GM21528 (cell line): ENCODE measurements around the gene ITGA7.

Experiments
- ATAC-seq: cut with Tn5 transposase; IDR thresholded peaks from one replicate; pipeline ENCODE4 v1.9.1; 2021; ENCODE audit warnings: mild to moderate bottlenecking, moderate library complexity; ENCODE audit not compliant: unreplicated experiment, low FRiP score

ITGA7 gene

DNA sequence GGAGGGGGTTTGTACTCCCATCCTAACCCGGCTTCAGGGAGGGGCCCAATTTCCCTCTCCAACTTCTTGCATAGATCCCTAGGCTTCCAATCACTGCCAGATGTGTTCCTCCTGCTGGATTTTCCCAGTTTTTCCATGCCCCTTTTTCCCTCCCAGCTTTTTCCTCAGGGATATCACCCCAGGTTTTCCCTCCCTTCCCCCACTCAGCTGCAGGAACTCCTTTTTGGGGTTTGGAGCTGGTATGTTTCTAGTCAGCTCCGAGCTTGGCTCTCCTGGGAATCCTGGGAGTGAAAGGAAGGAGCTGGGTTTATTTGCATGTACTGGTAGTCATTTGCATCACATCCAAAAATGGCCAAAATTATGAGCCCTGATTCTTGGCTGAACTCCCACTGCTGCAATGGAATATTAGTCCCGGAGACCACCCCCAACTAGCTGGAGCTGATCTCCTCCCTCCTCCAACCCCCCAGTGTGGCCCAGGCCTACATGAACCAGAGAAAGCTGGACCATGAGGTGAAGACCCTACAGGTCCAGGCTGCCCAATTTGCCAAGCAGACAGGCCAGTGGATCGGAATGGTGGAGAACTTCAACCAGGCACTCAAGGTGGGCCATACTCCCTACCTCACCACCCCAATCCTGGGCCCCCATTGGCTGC is 11.0 kb upstream of the ITGA7 start:
- no peak for ATAC-seq

DNA sequence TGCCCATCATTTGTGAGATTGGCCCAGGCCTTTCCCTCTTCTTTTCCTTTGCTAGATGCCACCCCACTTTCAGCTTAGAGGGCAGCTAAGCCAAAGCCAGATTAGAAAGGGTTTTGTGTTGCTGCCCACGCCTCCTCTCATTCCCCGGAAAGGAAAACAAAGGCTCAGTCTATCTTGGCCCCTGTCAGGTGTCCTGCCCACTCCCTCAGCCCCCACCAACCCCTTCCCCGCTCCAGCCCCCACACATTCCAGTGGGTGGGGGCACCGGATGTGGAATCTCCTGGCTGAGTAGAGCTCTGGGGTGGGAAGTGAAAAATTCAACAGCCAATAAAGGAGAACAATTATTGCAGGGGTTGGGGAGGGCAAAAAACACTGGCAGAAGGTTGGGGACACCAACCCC is 10.3 kb upstream of the ITGA7 start:
- ATAC-seq, result no peak

DNA sequence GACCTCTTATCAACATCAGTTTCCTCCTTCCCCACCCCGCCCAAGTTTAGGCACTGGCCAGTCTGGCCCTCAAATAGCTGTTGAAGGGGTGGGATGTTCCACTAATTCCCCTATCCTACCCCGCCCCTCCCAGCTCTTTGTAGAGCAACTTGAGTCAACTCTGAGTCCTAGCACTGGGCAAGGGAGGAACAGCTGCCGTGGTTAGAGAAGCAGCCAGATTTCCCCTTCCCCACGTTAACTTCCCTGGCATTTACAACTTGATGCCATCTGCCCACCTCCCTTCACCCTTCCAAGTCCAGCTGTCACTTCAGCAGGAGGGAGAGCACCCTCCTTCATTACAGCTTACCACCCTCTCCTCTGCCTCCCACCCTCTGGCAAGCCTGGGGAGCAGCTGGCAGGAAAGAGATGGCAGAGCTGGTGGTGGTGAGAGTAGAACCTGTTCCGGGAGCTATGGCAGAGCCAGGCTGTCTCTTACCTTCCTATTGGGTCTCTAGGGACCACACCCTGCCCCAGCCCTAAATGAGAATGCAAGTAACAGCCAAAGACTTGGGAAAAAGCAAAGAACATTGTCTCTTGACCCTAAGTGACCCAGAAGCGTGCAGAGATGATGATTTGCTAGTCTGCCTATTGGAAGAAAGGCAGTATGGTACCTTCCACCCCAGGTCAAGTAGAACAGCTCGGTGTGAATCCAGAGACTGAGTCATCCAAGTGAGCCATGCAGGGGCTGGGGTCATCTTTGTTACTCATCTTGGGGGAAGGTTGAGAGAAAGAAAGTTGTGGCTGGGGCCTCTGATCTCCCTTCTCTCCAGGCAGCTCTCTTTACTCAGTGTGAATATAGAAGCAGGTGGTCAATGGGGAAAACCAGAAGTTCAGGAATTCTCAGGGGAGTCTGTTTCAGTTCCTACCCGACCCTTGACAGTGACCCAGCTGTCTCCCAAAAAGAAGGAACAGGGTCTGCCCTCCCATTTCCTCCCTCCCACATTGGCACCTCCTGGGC is 9.6 kb upstream of the ITGA7 start:
- ATAC-seq, result no peak

DNA sequence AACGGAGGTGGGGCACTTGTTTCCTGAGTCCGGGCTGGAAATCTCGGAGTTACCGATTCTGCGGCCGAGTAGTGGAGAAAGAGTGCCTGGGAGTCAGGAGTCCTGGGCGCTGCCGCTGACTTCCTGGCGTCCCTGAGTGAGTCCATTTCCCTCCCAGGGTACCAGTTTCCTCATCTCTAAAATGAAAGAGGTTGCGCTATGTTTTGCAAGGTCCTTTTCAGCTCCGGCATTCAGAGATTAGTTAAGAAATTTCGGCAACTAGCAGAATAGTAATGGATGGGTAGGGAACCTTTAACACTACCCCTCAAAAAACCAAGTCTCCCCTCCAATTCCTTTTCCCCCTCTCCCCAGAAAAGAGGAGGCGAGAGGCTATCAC is 8.9 kb upstream of the ITGA7 start:
- no peak for ATAC-seq

DNA sequence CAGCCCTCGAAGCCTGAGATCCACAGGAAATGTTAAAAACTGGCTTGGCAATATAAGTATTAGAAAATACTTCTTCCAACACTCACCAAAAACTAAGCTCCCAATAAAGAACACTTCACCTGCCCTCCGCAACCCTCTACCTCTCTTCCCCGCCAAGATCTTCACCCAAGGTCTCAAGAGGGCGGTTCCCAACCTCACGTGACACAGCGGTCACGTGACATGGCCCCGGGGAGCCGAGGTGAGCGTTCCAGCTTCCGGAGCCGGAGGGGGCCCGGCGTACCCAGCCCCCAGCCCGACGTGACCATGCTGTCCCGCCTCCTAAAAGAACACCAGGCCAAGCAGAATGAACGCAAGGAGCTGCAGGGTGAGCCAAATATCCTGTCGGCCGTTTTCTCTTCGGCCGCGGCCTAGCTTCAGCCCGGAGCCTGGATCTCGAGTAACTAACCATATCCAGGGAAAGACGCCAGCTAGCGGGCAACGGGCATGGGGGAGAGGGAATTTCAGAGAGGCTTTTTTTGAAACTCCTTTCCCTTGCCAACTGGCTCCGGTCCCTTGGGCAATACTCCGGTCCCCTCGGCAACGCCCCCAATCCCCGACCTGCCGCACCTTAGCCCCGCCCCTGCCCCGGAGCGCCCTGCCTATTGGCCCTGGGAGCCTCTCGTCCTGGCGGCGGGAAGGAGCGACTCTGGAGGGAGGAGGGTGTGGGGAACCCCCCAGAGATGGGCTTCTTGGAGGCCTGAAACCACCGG is 8.3 kb upstream of the ITGA7 start, which contains the start of gene BLOC1S1:
Gene BLOC1S1, plus strand, starts transcription at position 214 of the 749 bp plus-strand sequence. Its CDS starts 6 bp downstream, at position 220.
- ATAC-seq, result peak; percentile 96

DNA sequence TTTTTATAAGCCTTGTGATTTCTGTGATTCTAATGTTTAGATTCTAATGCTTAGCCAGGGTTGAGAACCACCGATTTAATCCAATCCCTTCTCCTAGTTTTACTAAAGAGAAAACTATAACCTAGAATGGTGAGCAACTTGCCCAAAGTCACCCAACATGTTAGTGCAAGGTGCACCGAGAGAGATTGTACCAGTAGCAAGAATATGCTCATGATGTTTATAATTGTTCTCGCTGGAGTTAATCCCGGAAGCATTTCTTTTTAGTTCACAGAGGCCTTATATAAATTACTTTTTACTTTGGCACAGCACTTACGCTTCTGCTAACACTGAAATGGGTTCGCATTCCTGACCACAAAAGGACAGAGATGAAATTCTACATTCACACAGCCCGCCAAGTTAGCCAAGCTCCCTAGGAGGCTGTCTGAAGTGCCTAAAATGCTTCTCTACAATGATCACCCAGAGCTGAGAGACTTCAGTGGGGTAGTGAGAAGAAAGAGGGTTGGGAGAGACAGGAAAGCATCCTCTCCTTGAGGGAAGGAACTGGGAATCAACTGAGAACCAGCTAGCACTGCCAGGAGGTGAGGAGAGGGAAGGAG is 7.6 kb upstream of the ITGA7 start:
- ATAC-seq, result peak; percentile 4

DNA sequence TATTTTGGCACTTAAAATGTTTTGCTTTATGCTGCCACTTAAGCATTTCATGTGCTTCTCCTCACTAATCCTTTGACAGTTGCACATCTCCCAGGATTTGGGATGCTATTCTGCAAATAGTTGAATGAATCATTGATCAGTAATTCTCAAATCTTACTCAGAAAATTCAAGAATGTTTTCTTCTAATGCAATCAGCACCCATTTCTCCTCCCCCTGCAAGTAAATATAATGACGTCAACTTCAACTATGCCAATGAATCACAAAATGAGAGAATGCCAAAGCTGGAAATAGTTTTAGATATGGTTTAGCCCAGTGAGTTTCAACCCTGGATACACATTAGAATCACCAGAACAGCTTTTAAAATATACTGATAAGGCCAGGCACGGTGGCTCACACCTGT is 6.0 kb upstream of the ITGA7 start:
- ATAC-seq, result no peak

DNA sequence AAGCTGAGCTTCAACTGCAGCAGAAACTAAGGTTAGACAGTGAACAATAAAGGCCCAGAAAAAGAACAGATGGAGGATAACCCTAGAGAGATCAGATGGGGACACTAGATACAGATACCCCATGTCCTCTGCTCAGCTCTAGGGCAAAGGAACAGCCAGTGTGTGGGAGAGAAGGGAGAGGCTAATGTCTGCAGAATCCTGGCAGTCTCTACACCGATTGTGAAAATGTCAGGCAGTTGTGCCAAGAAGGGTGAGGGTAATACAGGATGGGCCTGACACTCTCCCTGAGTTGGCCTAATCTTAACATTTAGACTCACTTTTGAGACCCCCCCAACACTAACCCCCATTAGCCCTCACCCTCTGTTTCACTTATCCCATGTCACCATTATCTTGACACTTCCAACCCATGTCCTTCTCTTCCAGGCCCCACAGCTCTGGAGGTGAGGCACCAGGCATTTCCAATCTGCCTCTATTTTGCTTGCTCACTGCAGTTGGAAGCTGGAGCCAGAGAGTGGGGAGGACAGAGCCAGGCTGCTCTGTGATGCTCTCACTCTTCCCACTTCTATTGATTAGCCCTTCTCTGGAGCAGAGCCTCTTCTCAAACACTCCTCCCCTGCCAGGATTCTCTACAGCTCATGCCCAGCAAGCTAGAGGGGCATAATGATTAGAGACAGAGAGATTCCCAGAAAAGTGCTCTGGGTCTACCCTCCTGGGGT is 5.2 kb upstream of the ITGA7 start:
- ATAC-seq, result no peak

DNA sequence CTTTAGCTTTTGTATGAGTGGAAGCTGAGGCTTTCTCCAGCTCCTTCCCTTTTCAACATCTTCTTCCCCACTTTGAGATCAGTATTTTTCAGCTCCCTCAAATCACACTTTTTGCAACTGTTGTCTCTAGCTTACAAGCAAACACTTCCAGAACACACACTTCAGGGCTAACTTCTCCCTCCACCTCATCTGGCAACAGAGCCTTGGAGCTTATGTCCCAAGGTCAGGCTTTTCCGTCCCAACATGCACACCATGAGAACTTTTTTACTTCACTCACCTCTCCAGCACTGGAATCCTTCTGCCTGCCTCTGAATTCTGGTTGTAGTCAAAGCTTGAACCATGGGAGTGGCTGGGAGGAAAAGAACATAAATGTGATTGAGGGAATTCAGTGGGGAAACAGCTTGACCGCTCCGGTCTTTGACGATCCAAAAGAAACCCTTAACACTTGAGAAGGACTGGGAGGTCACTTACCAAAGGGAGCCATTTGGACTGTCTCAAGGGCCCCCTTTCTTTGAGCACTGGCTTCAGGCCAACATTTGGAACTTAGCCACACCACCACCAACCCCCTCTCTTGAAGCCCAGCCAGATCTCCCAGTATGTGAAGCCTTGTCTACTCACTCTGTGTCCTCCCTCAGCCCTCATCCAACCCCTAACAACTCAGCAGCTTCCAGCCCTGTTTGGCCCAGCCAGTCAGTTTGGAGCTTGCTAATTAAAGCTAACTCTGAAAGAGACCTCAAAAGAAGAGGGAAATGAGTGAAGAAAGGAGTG is 4.3 kb upstream of the ITGA7 start:
- no peak for ATAC-seq

DNA sequence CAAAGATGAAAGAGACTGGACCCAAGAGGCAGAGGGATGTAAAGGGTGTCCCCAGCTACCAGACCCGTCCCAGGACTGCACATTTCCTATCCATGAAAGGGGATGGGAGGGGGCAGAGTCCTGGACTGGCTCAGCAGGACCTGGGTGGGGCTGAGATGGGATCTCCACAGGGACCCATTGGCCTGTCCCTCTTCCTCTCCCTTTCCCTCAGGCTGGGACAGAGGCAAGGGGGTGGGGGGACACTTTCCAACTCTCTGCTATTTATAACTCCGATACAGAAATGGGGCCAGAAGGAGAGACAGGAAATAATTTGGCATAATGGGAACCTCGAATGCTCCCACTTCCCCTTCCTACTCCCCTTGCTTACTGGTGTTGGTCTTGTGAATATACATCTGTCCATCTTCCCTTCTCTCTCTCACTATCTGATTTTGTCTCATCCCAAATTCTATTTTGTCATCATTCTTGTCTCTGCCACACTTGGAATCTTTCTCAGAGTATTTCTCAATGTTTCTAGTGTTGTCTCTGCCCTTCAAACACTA is 1.1 kb upstream of the ITGA7 start:
- ATAC-seq, result no peak

DNA sequence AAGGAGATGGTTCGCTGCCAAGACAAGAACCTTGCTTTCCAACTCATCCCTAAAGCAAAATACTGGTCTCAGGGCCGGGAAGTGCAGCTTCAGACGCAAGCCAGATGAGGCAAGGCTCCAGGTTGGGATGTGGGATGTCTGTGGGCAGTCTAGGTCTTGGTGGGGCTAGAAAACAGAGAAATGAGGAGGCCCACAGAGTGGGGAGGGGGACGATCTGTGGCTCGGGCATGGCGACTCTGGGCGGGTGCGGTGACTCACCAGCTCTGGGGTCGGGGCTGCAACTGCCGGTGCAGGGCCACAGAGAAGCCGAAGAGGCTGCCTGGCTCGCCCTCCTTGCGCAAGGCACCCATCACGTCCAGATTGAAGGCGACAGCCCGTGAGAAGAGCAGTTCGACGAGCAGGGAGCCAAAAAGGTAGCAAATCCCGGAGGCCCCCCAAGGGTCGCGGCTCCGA is 459 bp downstream of the ITGA7 start:
- ATAC-seq, result no peak

DNA sequence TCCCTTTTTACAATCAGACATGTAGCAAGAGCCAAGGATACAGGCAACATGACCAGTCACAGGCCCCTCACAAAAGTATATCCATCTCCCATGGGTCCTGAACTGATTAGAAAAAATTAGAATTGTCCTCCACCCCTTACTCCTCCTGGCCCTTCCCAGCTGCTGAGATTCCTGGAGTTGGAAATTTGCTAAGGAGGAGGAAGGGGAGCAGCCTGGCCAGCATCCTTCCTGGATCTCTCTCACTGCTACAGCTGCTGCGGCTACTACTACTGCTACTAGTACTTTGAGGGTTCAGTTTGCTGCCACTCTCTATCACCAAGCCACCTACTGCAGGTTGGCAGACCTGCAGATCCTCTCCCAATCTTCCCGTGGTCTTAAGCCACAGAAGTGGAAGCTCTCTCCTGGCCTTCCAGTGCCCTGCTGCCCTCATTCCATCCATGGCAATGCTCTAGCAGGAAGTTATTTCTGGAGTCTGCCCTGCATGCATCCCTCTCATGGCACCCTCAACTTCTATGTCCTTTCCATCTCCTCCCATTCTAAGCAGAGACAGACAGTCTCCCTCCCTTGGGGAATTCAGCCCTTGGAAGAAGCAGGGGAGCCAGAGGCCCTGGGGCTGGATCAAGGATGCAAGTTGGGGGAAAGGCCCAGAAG is 1.0 kb downstream of the ITGA7 start:
- no peak for ATAC-seq

DNA sequence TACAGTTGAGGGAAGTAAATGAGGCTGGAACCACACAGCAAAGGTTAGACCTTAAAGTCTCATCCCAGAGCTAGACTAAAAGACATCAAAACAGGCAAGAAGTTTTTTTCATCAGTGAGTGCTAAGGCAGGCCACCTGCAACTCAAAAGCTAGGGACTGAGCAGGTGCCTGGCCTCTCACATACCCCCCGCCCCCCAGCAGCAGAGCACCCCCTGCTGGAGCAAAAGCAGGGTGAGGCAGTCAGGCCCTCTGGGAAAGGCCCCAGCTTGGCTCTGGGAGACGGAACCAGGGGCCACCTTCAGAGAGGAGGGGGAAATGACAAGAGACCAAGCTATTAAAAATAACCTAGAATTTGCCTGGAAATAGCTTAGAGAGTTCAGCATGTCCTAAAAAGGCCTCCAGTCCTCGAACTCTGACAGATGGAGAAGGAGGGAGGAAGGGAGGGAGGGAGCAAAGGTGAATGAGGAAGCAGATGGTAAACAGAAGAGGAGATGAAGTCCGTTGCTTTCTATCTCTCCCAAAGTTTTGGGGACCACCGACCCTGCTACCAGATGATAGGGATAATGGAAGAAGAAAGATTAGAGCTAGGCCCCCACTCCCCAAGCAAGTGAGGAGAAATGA is 1.8 kb downstream of the ITGA7 start:
- ATAC-seq, result no peak

DNA sequence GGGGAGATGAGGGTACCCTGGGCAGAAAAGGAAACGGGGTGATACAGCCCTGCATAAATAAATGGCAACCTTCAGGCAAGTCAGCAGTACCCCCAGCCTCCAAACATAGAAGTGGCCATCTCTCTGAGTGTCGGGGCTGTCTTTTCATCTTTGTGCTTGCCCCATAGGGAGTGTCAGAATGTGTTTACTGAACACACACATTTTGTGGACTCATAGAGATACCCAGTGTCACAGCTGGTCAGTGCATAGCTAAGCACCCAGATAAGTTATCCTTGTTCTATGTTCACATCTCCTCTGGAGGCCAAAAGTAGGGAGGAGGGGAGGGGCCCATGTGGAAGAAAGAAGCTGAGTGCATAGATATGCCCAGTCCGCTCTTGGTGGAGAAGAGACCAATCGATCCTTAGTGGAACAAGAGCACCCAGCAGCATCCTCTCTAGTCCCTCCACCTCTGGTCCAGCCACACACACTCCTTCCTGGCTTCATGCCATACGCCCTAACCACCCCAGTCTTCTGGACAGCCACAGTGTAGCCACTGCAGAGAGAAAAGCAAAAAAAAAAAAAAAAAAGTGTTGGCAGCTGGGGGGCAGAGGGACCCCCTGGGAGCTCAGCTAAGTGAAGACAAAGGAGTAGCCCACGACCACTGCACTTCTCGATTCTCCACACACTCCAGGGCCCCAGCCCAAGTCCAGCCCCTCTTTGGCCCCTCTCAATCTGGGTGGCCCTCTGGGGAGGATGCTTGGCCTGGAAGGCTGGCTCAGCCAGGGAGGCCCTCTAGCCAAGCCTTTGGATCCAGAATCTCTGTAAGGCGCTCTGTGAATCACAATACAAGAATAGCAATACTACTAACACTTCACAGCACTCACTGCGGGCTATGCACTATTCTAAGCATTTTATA is 2.6 kb downstream of the ITGA7 start:
- no peak for ATAC-seq

DNA sequence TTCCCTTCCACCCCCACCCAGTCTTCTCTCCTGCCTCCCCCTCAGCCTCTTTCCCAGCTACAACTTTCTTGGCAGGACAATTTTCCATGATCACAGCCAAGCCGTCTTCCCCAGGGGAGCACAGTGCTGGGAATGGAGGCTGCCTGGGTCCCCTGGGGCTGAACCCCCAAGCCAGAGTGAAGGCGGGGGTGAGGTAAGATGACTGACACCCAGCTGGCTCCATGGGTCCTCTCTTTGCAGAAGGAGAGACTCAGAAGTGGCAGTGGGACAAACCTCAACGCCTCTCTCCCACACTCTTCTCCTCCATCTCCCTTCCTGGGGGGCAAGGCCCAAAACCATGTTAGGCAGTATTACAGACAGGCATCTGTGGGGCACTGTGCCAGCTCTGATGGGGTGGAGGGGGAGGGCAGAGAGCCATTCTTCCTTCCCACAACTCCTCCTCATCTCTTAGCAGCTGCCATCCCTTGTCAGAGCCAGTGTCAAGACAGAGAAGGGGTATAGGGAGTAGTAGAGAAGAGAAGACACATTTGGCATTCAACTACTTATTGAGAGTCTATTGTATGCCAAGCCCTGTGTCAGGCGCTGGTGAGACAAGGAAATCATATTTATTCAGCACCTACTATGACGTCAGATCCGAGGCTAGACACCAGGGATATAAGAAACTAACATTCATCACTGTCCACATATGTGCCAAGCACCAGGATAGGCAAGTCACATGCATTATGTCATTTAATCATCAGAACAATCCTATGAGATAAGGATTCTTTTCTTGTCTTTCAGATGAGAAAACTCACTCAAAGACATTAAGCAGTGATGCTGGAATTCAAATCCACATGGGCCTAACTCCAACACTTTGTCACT is 3.6 kb downstream of the ITGA7 start:
- ATAC-seq, result no peak

DNA sequence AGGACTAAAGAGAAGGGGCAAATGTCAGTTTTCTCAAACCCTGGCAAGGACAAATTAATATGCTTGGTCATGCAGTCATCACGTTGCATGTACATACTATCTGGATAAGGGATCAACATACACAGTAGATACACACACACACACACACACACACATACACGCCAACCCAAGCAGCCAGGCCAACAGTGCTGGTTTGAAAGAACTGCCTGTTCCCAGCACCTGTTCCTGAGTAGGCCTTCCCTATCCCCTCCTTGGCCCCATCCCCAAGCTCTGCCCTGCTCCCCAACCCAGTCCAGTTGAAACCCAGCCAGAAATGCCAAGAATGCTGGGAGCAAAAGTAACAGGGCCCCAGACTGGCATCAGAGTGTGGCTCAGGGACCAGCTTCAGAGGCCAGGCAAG is 4.4 kb downstream of the ITGA7 start:
- ATAC-seq, result no peak
